Stimulated activated CD4-positive, alpha-beta T cell treated with anti-CD3 and anti-CD28 coated beads, Interleukin-4, amount 100 ng/mL, for 4 hours (primary cell): ENCODE data around the gene HOGA1.

Experiments
- DNase-seq, 2 experiments: peaks; one replicate each; pipeline ENCODE4 v3.0.0-alpha.2; 2020

HOGA1 gene

GRCh38 chr10:97651773-97652172 is 67.6 kb downstream of the HOGA1 start:
- no peak for DNase-seq

GRCh38 chr10:97656777-97657176 is 72.6 kb downstream of the HOGA1 start:
- no peak for DNase-seq

- no peak for DNase-seq
These were observed 75.4 kb downstream of the HOGA1 start for GRCh38 chr10:97659589-97659988.
